ENCODE measurements around the gene OR13A1. TPM values are rescaled to one million over a fixed set of nuclear protein-coding genes. Genes with fewer than 3 reads are reported as not detected.
"Not testable (repeated sequence)": the region's sequence is repeated elsewhere in the genome, so short reads cannot be mapped to it uniquely, and the experiment has no call there.

The OR13A1 gene
- total RNA-seq, 2 donors from 2014 or later = not detected

- 62 to 76% methylated on average over 1 of the region's 1 CpG for WGBS, 2 donors
- DNase-seq (no peak), ATAC-seq (no peak)
- no peak for TF ChIP-seq POLR2A (IDR thresholded peaks at IDR 0.05)
- no peak for TF ChIP-seq CTCF (IDR thresholded peaks at IDR 0.05)
- Histone ChIP-seq H3K27me3 (no peaks in the 10 kb centered on the region), H3K36me3 (replicated peaks in 1 of 2; ENCODE audit: insufficient read depth in 1 of 2, low read depth in 2 of 2) (no peaks in the 10 kb centered on the region), H3K27ac (no peak overlapping the region), H3K4me1 (no peaks in the 10 kb centered on the region), H3K9me3 (no peaks in the 10 kb centered on the region), H3K4me3 (no peak overlapping the region)
- intact Hi-C loops (cut with DNase I) = no loop called here
Measured at GRCh38 chr10:45353186-45353585, 37.8 kb upstream of the OR13A1 start.

GRCh38 chr10:45348196-45348765 is 32.9 kb upstream of the OR13A1 start:
- H3K4me3 ChIP-seq; H3K9me3 ChIP-seq; H3K4me1 ChIP-seq; DNase-seq; H3K36me3 ChIP-seq (replicated peaks in 1 of 2; ENCODE audit: insufficient read depth in 1 of 2, low read depth in 2 of 2); H3K27me3 ChIP-seq; ATAC-seq; intact Hi-C loops (cut with DNase I); H3K27ac ChIP-seq: not testable (repeated sequence)
- WGBS, 2 donors = 87 to 91% methylated on average over 17 of the region's 31 CpGs

DNA sequence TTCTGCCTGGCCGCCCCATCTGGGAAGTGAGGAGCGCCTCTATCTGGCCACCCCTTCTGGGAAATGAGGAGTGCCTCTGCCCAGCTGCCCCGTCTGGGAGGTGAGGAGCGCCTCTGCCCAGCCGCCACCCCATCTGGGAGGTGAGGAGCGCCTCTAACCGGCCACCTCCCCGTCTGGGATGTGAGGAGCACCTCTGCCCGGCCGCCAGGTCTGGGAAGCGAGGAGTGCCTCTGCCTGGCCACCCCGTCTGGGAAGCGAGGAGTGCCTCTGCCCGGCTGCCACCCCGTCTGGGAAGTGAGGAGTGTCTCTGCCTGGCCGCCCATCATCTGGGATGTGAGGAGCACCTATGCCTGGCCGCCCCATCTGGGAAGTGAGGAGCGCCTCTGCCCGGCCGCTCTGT is 32.1 kb upstream of the OR13A1 start:
- DNase-seq; H3K9me3 ChIP-seq; H3K27ac ChIP-seq; H3K36me3 ChIP-seq (replicated peaks in 1 of 2; ENCODE audit: insufficient read depth in 1 of 2, low read depth in 2 of 2); intact Hi-C loops (cut with DNase I); H3K4me3 ChIP-seq; ATAC-seq; H3K27me3 ChIP-seq; H3K4me1 ChIP-seq: not testable (repeated sequence)
- 80 to 94% methylated on average over 8 to 18 of the region's 20 CpGs for WGBS, 2 donors

GRCh38 chr10:45346652-45347335 is 31.4 kb upstream of the OR13A1 start:
- intact Hi-C loops (cut with DNase I); H3K36me3 ChIP-seq (replicated peaks in 1 of 2; ENCODE audit: insufficient read depth in 1 of 2, low read depth in 2 of 2); H3K4me1 ChIP-seq; H3K27me3 ChIP-seq; H3K9me3 ChIP-seq; ATAC-seq; H3K27ac ChIP-seq; DNase-seq; H3K4me3 ChIP-seq: not testable (repeated sequence)
- WGBS, 2 donors = 79% methylated on average over 24 of the region's 24 CpGs; no CpG with 5 or more reads in 1 of the 2 donors

DNA sequence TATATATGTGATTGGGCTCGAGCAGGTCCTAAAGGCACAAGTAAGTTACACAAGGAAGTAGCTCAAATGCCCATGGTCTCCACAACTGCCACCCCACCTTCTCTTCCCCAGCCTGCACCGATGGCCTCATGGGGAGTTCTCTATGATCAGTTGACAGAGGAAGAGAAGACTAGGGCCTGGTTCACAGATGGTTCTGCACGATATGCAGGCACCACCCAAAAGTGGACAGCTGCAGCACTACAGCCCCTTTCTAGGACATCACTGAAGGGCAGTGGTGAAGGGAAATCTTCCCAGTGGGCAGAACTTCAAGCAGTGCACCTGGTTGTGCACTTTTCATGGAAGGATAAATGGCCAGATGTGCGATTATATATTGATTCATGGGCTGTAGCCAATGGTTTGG is 25.0 kb upstream of the OR13A1 start:
- H3K4me3 ChIP-seq; H3K9me3 ChIP-seq; ATAC-seq; H3K27me3 ChIP-seq; H3K4me1 ChIP-seq; H3K36me3 ChIP-seq (replicated peaks in 1 of 2; ENCODE audit: insufficient read depth in 1 of 2, low read depth in 2 of 2); H3K27ac ChIP-seq; intact Hi-C loops (cut with DNase I); DNase-seq: not testable (repeated sequence)
- WGBS, 2 donors = 72 to 94% methylated on average over 3 to 4 of the region's 4 CpGs

- no peak for ATAC-seq
- no peak overlapping the region for H3K4me3 ChIP-seq
- no peaks in the 10 kb centered on the region for H3K27me3 ChIP-seq
- DNase-seq = no peak
- TF ChIP-seq POLR2A (IDR thresholded peaks at IDR 0.05) (no peak), CTCF (IDR thresholded peaks at IDR 0.05) (no peak)
- intact Hi-C loops (cut with DNase I) = no loop called here
- 91 to 100% methylated on average over 1 of the region's 1 CpG for WGBS, 2 donors
- H3K36me3 ChIP-seq (replicated peaks in 1 of 2; ENCODE audit: insufficient read depth in 1 of 2, low read depth in 2 of 2) = no peaks in the 10 kb centered on the region
- H3K27ac ChIP-seq = no peak overlapping the region
- H3K4me1 ChIP-seq = no peaks in the 10 kb centered on the region
- H3K9me3 ChIP-seq = no peaks in the 10 kb centered on the region
Measured at GRCh38 chr10:45339894-45340293, 24.5 kb upstream of the OR13A1 start.

DNA sequence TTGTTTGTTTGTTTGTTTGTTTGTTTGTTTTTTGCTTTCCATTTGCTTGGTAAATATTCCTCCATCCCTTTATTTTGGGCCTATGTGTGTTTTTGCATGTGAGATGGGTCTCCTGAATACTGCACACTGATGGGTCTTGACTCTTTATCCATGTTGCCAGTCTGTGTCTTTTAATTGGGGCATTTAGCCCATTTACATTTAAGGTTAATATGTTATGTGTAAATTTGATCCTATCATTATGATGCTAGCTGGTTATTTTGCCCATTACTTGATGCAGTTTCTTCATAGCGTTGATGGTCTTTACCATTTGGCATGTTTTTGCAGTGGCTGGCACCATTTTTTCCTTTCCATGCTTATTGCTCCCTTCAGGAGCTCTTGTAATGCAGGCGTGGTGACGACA is 16.4 kb upstream of the OR13A1 start:
- intact Hi-C loops (cut with DNase I); DNase-seq; H3K4me1 ChIP-seq; H3K36me3 ChIP-seq (replicated peaks in 1 of 2; ENCODE audit: insufficient read depth in 1 of 2, low read depth in 2 of 2); ATAC-seq; H3K27me3 ChIP-seq; H3K4me3 ChIP-seq; H3K9me3 ChIP-seq; H3K27ac ChIP-seq: not testable (repeated sequence)
- WGBS, 2 donors = 91% methylated on average over 3 of the region's 3 CpGs

DNA sequence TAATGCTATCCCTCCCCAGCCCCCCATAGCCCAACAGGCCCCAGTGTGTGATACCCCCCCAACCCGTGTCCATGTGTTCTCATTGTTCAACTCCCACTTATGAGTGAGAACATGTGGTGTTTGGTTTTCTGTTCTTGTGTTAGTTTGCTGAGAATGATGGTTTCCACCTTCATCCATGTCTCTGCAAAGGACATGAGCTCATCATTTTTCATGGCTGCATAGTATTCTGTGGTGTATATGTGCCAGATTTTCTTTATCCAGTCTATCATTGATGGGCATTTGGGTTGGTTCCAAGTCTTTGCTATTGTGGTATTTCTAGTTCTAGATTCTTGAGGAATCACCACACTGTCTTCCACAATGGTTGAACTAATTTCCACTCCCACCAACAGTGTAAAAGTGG is 11.5 kb upstream of the OR13A1 start:
- H3K27me3 ChIP-seq; ATAC-seq; intact Hi-C loops (cut with DNase I); DNase-seq; H3K4me1 ChIP-seq; H3K9me3 ChIP-seq; H3K36me3 ChIP-seq (replicated peaks in 1 of 2; ENCODE audit: insufficient read depth in 1 of 2, low read depth in 2 of 2); H3K27ac ChIP-seq; H3K4me3 ChIP-seq: not testable (repeated sequence)
- 89 to 100% methylated on average over 1 of the region's 1 CpG for WGBS, 2 donors
